Common myeloid progenitor, CD34-positive (primary cell): ENCODE data around the gene TRERF1. TPM values are rescaled to one million over a fixed set of nuclear protein-coding genes. Genes with fewer than 3 reads are reported as not detected.
A peak's percentile ranks its signal among the peaks of the same experiment; 100 is the strongest.

Experiments used
- CTCF ChIA-PET: fragments of 350-600 bp; sonication (Branson Sonifier 250); formaldehyde crosslinking; loops from one replicate; lab custom pipeline; 2021; ENCODE audit warnings: antibody characterized with exemption; lab: Charles Lee
- POLR2A ChIA-PET: fragments of 350-600 bp; sonication (Branson Sonifier 250); formaldehyde crosslinking; loops from one replicate; lab custom pipeline; 2021; ENCODE audit warnings: antibody characterized with exemption; lab: Charles Lee
- DNase-seq, 3 donors: peaks; one replicate each; pipeline versions ENCODE4 v3.0.0 to v3.0.0-alpha.2; 2013
- H3K27ac ChIP-seq, 2 experiments: 1 replicate in 1 of 2; 2 replicates in 1 of 2; pipeline ENCODE4 v1.7.0; 2013; ENCODE audit warnings: inconsistent platforms in 2 of 2, low read length in 2 of 2, mild to moderate bottlenecking in 2 of 2, low read depth in 1 of 2, moderate library complexity in 1 of 2; ENCODE audit not compliant: severe bottlenecking in 2 of 2, insufficient read depth in 1 of 2, poor library complexity in 1 of 2
- H3K27me3 ChIP-seq, 5 experiments: replicated peaks in 2 of 5; 1 replicate in 3 of 5; 2 replicates in 2 of 5; pipeline versions ENCODE4 v1.6.1 to v1.7.0; 2013; ENCODE audit warnings: low read length in 4 of 5, mild to moderate bottlenecking in 2 of 5, moderate library complexity in 2 of 5, inconsistent platforms in 1 of 5; ENCODE audit not compliant: insufficient read depth in 5 of 5, control insufficient read depth in 4 of 5
- H3K36me3 ChIP-seq, 4 experiments: 1 replicate in 2 of 4; 2 replicates in 2 of 4; pipeline versions ENCODE4 v1.6.1 to v1.7.0; 2013; ENCODE audit warnings: low read length in 3 of 4, control low read depth in 1 of 4, mild to moderate bottlenecking in 1 of 4; ENCODE audit not compliant: control insufficient read depth in 4 of 4, insufficient read depth in 4 of 4
- H3K4me1 ChIP-seq, 4 experiments: 1 replicate in 3 of 4; 2 replicates in 1 of 4; pipeline versions ENCODE4 v1.6.1 to v1.7.1; 2013; ENCODE audit warnings: low read length in 3 of 4, mild to moderate bottlenecking in 3 of 4, control low read depth in 1 of 4, inconsistent platforms in 1 of 4, moderate library complexity in 1 of 4; ENCODE audit not compliant: control insufficient read depth in 4 of 4, insufficient read depth in 4 of 4; ENCODE audit errors: control extremely low read depth in 1 of 4
- H3K4me3 ChIP-seq, 7 experiments: 1 replicate in 4 of 7; 2 replicates in 3 of 7; pipeline versions ENCODE4 v1.5.1 to v1.7.0; 2013; ENCODE audit warnings: mild to moderate bottlenecking in 7 of 7, low read length in 6 of 7, moderate library complexity in 6 of 7, inconsistent platforms in 2 of 7, low read depth in 2 of 7, control low read depth in 1 of 7; ENCODE audit not compliant: insufficient read depth in 4 of 7, control insufficient read depth in 1 of 7; ENCODE audit errors: extremely low read depth in 1 of 7
- H3K9me3 ChIP-seq, 5 experiments: 1 replicate in 4 of 5; 2 replicates in 1 of 5; pipeline versions ENCODE4 v1.6.1 to v1.7.1; 2013; ENCODE audit warnings: low read length in 4 of 5, mild to moderate bottlenecking in 2 of 5, inconsistent platforms in 1 of 5, low read depth in 1 of 5, moderate library complexity in 1 of 5; ENCODE audit not compliant: control insufficient read depth in 4 of 5, insufficient read depth in 2 of 5; ENCODE audit errors: control extremely low read depth in 1 of 5
- WGBS: methylation state at CpG from one replicate; pipeline ENCODE4 v1.1.5; 2013; ENCODE audit not compliant: insufficient coverage; 5-methylcytosine and 5-hydroxymethylcytosine counted together
- polyA plus RNA-seq: library from polyadenylated mRNA; unstranded; fragments of 120-200 nt; gene quantifications from one replicate; pipeline ENCODE4 v1.2.1, GENCODE V29; 2013

Gene TRERF1, protein sequence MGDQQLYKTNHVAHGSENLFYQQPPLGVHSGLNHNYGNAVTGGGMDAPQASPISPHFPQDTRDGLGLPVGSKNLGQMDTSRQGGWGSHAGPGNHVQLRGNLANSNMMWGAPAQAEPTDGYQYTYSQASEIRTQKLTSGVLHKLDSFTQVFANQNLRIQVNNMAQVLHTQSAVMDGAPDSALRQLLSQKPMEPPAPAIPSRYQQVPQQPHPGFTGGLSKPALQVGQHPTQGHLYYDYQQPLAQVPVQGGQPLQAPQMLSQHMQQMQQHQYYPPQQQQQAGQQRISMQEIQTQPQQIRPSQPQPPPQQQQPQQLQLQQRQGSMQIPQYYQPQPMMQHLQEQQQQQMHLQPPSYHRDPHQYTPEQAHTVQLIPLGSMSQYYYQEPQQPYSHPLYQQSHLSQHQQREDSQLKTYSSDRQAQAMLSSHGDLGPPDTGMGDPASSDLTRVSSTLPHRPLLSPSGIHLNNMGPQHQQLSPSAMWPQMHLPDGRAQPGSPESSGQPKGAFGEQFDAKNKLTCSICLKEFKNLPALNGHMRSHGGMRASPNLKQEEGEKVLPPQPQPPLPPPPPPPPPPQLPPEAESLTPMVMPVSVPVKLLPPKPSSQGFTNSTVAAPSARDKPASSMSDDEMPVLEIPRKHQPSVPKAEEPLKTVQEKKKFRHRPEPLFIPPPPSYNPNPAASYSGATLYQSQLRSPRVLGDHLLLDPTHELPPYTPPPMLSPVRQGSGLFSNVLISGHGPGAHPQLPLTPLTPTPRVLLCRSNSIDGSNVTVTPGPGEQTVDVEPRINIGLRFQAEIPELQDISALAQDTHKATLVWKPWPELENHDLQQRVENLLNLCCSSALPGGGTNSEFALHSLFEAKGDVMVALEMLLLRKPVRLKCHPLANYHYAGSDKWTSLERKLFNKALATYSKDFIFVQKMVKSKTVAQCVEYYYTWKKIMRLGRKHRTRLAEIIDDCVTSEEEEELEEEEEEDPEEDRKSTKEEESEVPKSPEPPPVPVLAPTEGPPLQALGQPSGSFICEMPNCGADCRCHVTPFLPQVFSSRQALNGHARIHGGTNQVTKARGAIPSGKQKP (N-terminal part only)
- 6.7 TPM for polyA plus RNA-seq

DNA sequence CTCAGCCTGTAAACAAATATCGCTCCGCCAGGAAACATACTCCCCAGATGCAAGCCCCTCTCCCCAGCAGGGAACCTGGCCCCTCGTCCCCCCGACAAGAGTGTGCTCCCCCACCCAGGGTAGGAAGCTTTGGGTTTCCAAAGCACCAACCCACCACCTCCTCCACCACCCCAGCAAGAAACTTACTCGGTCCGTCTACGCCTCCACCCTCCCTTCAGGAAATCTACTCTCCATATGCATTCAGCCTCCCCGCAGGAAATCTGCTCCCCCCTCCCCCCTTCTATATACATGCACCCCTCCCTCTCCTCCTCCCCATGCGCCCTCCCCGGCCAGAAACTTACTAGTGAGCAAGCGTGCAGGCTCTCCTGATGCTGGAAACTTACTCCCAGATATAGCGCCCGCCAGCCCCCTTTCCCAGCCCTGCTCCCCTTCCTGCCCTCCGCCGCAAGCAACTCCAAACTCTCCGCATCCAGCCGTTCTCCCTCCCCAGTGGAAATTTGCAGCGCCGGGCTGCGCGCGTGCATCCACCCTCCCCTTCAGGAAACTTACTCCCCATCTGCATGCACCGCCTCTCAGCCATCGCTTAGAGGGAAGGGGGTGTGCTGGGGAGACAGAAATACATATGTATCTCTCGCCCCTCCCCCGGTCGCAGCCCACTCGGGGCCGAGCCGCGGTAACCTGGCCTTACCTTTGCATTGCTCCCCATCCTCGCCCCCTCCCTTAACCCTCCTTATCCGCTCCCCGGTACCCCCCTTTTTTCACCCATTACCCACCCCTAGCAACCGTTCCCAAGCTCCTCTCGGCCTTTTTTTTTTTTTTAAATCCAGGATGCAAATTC lies at the start of gene TRERF1:
Gene TRERF1 (minus strand): TSS at position 594 of the 838 bp plus-strand sequence. CDS start 182,336 bp downstream, outside the sequence.
- Histone ChIP-seq H3K36me3 (no peaks in the 10 kb centered on the region), H3K4me3 (peak within 1 kb of the TSS; percentile 83 to 96 (median 85)), H3K27me3 (peaks cover 0 to 15% (median 0%) of the 10 kb centered on the region in 5 experiments), H3K9me3 (no peaks in the 10 kb centered on the region), H3K4me1 (peaks cover 4 to 46% (median 37%) of the 10 kb centered on the region in 4 experiments), H3K27ac (peak within 1 kb of the TSS in 1 of 2 experiments; percentile 25)
- 0% methylated on average over 24 of the region's 36 CpGs for WGBS
- ChIA-PET CTCF (interaction anchor here (0.6 to 1.4 kb wide), 4 partner anchors 10 to 132 kb away, joined by 3 to 4 read pairs (median 3); no protein-coding TSS in a partner anchor), POLR2A (interaction anchor here (0.6 to 1.3 kb wide), 2 partner anchors 11 to 156 kb away, joined by 3 to 4 read pairs; no protein-coding TSS in a partner anchor)
- peak; percentile 47 to 84 (median 73) for DNase-seq

DNA sequence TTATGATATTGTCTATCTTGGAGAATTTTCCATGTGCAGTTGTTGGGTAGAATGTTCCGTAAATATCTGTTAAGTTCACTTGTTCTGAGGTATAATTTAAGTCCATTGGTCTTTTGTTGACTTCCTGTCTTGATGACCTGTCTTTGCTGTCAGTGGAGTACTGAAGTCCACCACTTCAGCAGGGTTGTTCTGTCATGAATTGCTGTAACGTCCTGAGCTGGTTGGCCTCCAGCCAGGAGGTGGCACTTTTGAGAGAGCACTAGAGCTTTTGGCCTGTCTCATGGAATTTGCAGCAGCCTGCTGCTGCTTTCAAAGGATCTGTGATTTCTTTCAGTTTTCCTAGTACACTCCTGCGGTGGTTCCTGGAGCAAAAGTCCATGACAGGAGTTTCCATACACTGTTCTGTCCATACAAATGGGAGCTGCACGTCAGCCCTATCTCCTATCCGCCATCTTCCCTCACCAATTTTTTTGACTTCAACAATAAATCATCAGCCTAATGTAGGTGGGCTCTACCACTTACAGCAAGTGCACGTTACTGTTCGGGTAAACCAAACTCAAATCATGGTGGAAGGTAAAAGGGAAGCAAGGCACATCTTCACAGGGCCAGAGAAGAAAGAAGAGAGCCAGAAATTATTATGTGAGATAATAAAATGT lies 46.9 kb upstream of the TRERF1 start:
- DNase-seq: no peak
- Histone ChIP-seq H3K27me3 (no peaks in the 10 kb centered on the region), H3K27ac (no peak overlapping the region), H3K4me1 (no peaks in the 10 kb centered on the region), H3K9me3 (peaks cover 0 to 5% (median 0%) of the 10 kb centered on the region in 5 experiments), H3K4me3 (no peak overlapping the region), H3K36me3 (no peaks in the 10 kb centered on the region)
- 92% methylated on average over 4 of the region's 7 CpGs for WGBS
- CTCF ChIA-PET: no interaction called here
- POLR2A ChIA-PET: no interaction called here

DNA sequence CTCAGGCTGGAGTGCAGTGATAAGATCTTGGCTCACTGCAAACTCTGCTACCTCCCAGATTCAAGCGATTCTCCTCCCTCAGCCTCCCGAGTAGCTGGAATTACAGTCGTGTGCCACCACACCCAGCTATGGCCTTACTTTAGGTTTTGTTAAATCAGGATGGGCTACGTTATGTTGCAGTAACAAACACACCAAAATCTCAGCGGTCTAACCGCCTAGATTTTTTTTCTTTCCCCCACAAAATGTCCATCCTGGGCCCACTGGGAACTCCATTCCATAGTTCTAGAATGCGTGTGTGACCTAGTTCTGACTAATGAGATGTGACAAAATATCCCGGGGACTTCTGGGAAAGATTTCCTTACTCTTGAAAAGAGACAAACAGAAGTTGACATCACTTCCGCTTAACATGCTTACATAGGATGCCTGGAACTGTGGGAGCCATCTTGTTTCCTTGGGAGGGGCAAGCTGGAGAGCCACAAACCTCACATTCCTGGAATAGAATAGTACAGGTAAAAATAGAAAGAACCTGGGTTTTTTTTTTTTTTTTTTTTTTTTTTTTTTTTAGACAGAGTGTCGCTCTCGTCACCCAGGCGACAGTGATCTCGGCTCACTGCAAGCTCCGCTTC lies 42.3 kb upstream of the TRERF1 start:
- H3K36me3 ChIP-seq: no peaks in the 10 kb centered on the region
- ChIA-PET POLR2A (no interaction called here), CTCF (interaction anchor here (0.6 to 1.4 kb wide), 2 partner anchors 15 to 271 kb away, joined by 3 to 5 read pairs; no protein-coding TSS in a partner anchor)
- 97% methylated on average over 9 of the region's 14 CpGs for WGBS
- no peaks in the 10 kb centered on the region for H3K4me1 ChIP-seq
- H3K27me3 ChIP-seq: no peaks in the 10 kb centered on the region
- H3K4me3 ChIP-seq: no peak overlapping the region
- DNase-seq: no peak
- H3K9me3 ChIP-seq: peaks cover 0 to 5% (median 0%) of the 10 kb centered on the region in 5 experiments
- no peak overlapping the region for H3K27ac ChIP-seq

DNA sequence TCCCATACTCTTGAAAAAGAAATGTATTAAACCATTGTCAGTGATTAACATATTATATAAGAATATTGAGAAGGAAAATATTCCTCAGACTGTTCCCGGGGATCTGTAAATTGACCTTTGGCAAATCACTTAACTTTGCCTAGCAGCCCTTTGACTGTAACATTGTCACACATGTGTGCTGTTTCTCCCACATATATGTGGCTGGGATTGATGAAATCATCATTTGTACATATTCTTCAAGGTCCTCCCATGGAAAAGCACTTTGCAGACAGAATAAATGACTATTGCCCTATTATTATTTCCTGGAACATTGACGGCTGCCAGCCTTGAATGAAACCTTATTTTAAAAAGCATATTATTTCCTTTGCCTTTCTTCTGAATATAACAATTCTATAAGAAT lies 36.4 kb upstream of the TRERF1 start:
- CTCF ChIA-PET: no interaction called here
- H3K9me3 ChIP-seq: no peaks in the 10 kb centered on the region
- no peaks in the 10 kb centered on the region for H3K4me1 ChIP-seq
- no peak for DNase-seq
- POLR2A ChIA-PET: no interaction called here
- H3K4me3 ChIP-seq: no peak overlapping the region
- WGBS: no CpG with 5 or more reads among the region's 2 CpGs
- no peaks in the 10 kb centered on the region for H3K36me3 ChIP-seq
- H3K27me3 ChIP-seq: no peaks in the 10 kb centered on the region
- no peak overlapping the region for H3K27ac ChIP-seq

DNA sequence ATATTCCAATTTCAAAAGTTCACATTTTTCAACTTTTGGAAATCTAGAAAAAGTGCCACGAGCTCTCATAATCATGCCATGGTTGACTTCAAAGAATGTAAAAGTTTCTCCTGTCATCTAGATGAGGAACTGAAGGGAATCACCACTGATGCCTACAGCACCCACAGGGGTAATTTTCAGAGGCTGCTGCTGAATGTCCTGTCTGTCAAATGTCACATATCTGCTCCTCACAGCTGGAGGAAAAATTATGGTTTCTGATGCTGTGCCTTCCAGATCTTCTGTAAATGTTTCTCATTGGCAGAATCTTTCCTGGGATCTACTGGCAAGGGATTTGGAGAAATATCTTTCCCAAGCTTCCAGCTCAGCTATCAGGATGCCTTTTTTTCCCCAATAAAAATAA lies 32.5 kb upstream of the TRERF1 start:
- Histone ChIP-seq H3K27ac (no peak overlapping the region), H3K4me1 (no peaks in the 10 kb centered on the region), H3K36me3 (no peaks in the 10 kb centered on the region), H3K27me3 (no peaks in the 10 kb centered on the region), H3K9me3 (no peaks in the 10 kb centered on the region), H3K4me3 (no peak overlapping the region)
- ChIA-PET POLR2A (no interaction called here), CTCF (interaction anchor here (0.9 kb wide), 1 partner anchor 9 kb away, joined by 3 read pairs; no protein-coding TSS in a partner anchor)
- peak in 2 of 3 donors; percentile 2 to 3 for DNase-seq
- 100% methylated on average over 1 of the region's 1 CpG for WGBS
